Activated CD4-positive, alpha-beta T cell treated with anti-CD3 and anti-CD28 coated beads, Interleukin-2, amount 10 ng/mL, durations not matched to agents 24 days and 14 days (primary cell): ENCODE data around the gene GBA2. TPM values are rescaled to one million over a fixed set of nuclear protein-coding genes. Genes with fewer than 3 reads are reported as not detected.

Experiments
- DNase-seq: peaks from one replicate; pipeline ENCODE4 v3.0.0; 2022
- H3K27ac Mint-ChIP-seq: one replicate; pipeline ENCODE4 v1.8.0; 2022; ENCODE audit warnings: mild to moderate bottlenecking, mixed read lengths
- H3K27me3 Mint-ChIP-seq: one replicate; pipeline ENCODE4 v1.8.0; 2022; ENCODE audit warnings: mixed read lengths
- H3K36me3 Mint-ChIP-seq: one replicate; pipeline ENCODE4 v1.8.0; 2022; ENCODE audit warnings: low read depth, mild to moderate bottlenecking, mixed read lengths
- H3K4me1 Mint-ChIP-seq: one replicate; pipeline ENCODE4 v1.8.0; 2021; ENCODE audit warnings: mixed read lengths
- H3K4me3 Mint-ChIP-seq: one replicate; pipeline ENCODE4 v1.8.0; 2022; ENCODE audit warnings: mild to moderate bottlenecking, moderate library complexity, mixed read lengths
- H3K9me3 Mint-ChIP-seq: one replicate; pipeline ENCODE4 v1.8.0; 2021; ENCODE audit warnings: mixed read lengths
- intact Hi-C: fragments of 100-400 bp; cut with micrococcal nuclease; formaldehyde crosslinking; loops from one replicate; pipeline ENCODE4 v1.15.1; 2023
- total RNA-seq: library from RNA; stranded (reverse); gene quantifications from 2 replicates; pipeline ENCODE4 v1.2.3, GENCODE V29; 2022

The GBA2 gene
- total RNA-seq: 46.7 and 50.1 TPM in 2 replicates

GRCh38 chr9:35748858-35749514 lies at the start of gene GBA2, which contains the start of gene RGP1:
Gene GBA2 (minus strand): TSS chr9:35749228. CDS start chr9:35748704, 524 bp downstream.
Gene RGP1 (plus strand): TSS chr9:35749287. CDS start chr9:35749756, 469 bp downstream.
- Mint-ChIP-seq H3K4me1 (peaks cover 47% of the 10 kb centered on the region), H3K27me3 (no peaks in the 10 kb centered on the region), H3K27ac (peak within 1 kb of the TSS; percentile 87), H3K9me3 (no peaks in the 10 kb centered on the region), H3K4me3 (peak within 1 kb of the TSS; percentile 94), H3K36me3 (peaks cover 44% of the 10 kb centered on the region)
- DNase-seq: peak; percentile 93
- intact Hi-C loops: loop anchor here (1.0 to 5.0 kb wide), 2 partner anchors 17 to 147 kb away; partner anchors contain the start of genes CREB3 and TLN1

- Mint-ChIP-seq H3K4me3 (no peak overlapping the region), H3K27ac (peak overlapping the region; percentile 1), H3K36me3 (peaks cover 27% of the 10 kb centered on the region), H3K4me1 (peaks cover 31% of the 10 kb centered on the region), H3K27me3 (no peaks in the 10 kb centered on the region), H3K9me3 (no peaks in the 10 kb centered on the region)
- intact Hi-C loops: loop anchor here (2.0 to 5.0 kb wide), 2 partner anchors 15 to 40 kb away; partner anchors contain the start of gene SPAG8
- DNase-seq: no peak
These were observed 48.5 kb upstream of the GBA2 start for GRCh38 chr9:35797311-35798109.

GRCh38 chr9:35795695-35796094 lies 46.7 kb upstream of the GBA2 start:
- no peaks in the 10 kb centered on the region for H3K27me3 Mint-ChIP-seq
- H3K36me3 Mint-ChIP-seq: peaks cover 12% of the 10 kb centered on the region
- H3K27ac Mint-ChIP-seq: peak overlapping the region; percentile 16
- no peaks in the 10 kb centered on the region for H3K9me3 Mint-ChIP-seq
- H3K4me3 Mint-ChIP-seq: no peak overlapping the region
- no peak for DNase-seq
- peaks cover 31% of the 10 kb centered on the region for H3K4me1 Mint-ChIP-seq
- intact Hi-C loops: loop anchor here (5.0 kb wide), 1 partner anchor 38 kb away; no protein-coding TSS in a partner anchor

- intact Hi-C loops: no loop called here
These were observed 44.4 kb upstream of the GBA2 start for GRCh38 chr9:35793461-35793860.

GRCh38 chr9:35792826-35793225 lies 43.8 kb upstream of the GBA2 start:
- peaks cover 4% of the 10 kb centered on the region for H3K36me3 Mint-ChIP-seq

More at GRCh38 chr9:35793461-35793860, 44.4 kb upstream of the GBA2 start:
- Mint-ChIP-seq H3K27ac (no peak overlapping the region), H3K4me3 (no peak overlapping the region), H3K9me3 (no peaks in the 10 kb centered on the region), H3K36me3 (peaks cover 4% of the 10 kb centered on the region), H3K4me1 (peaks cover 27% of the 10 kb centered on the region), H3K27me3 (no peaks in the 10 kb centered on the region)
- DNase-seq: no peak

GRCh38 chr9:35792024-35792813 lies 43.2 kb upstream of the GBA2 start:
- intact Hi-C loops: no loop called here
- peaks cover 21% of the 10 kb centered on the region for H3K4me1 Mint-ChIP-seq
- H3K36me3 Mint-ChIP-seq: peaks cover 10% of the 10 kb centered on the region
- no peak overlapping the region for H3K4me3 Mint-ChIP-seq
- no peak for DNase-seq
- no peak overlapping the region for H3K27ac Mint-ChIP-seq
- H3K9me3 Mint-ChIP-seq: no peaks in the 10 kb centered on the region
- no peaks in the 10 kb centered on the region for H3K27me3 Mint-ChIP-seq

More at GRCh38 chr9:35792826-35793225, 43.8 kb upstream of the GBA2 start:
- Mint-ChIP-seq H3K27ac (no peak overlapping the region), H3K9me3 (no peaks in the 10 kb centered on the region), H3K27me3 (no peaks in the 10 kb centered on the region), H3K4me1 (peaks cover 25% of the 10 kb centered on the region), H3K4me3 (no peak overlapping the region)
- intact Hi-C loops: no loop called here
- no peak for DNase-seq

GRCh38 chr9:35791297-35791921 lies 42.4 kb upstream of the GBA2 start, which contains the start of gene NPR2:
Gene NPR2 (plus strand): TSS chr9:35791591. CDS start chr9:35792409, 818 bp downstream.
- H3K36me3 Mint-ChIP-seq: peaks cover 12% of the 10 kb centered on the region

GRCh38 chr9:35790385-35791296 lies 41.6 kb upstream of the GBA2 start:
- peaks cover 17% of the 10 kb centered on the region for H3K4me1 Mint-ChIP-seq
- H3K4me3 Mint-ChIP-seq: no peak overlapping the region

More at GRCh38 chr9:35791297-35791921, 42.4 kb upstream of the GBA2 start, which contains the start of gene NPR2:
- Mint-ChIP-seq H3K9me3 (no peaks in the 10 kb centered on the region), H3K27ac (no peak within 1 kb of the TSS), H3K4me3 (no peak within 1 kb of the TSS), H3K27me3 (no peaks in the 10 kb centered on the region), H3K4me1 (peaks cover 17% of the 10 kb centered on the region)
- intact Hi-C loops: loop anchor here (2.0 kb wide), 2 partner anchors 23 to 35 kb away; partner anchors contain the start of gene HINT2
- no peak for DNase-seq

GRCh38 chr9:35790025-35790384 lies 41.0 kb upstream of the GBA2 start:
- H3K9me3 Mint-ChIP-seq: no peaks in the 10 kb centered on the region
- peaks cover 19% of the 10 kb centered on the region for H3K36me3 Mint-ChIP-seq
- H3K4me3 Mint-ChIP-seq: no peak overlapping the region
- H3K4me1 Mint-ChIP-seq: peaks cover 14% of the 10 kb centered on the region
- intact Hi-C loops: loop anchor here (1.0 to 2.0 kb wide), 3 partner anchors 25 to 92 kb away; partner anchors contain the start of gene HINT2
- no peaks in the 10 kb centered on the region for H3K27me3 Mint-ChIP-seq
- no peak overlapping the region for H3K27ac Mint-ChIP-seq
- DNase-seq: no peak

More at GRCh38 chr9:35790385-35791296, 41.6 kb upstream of the GBA2 start:
- intact Hi-C loops: loop anchor here (1.0 to 2.0 kb wide), 3 partner anchors 24 to 92 kb away; partner anchors contain the start of gene HINT2
- H3K27me3 Mint-ChIP-seq: no peaks in the 10 kb centered on the region
- DNase-seq: peak; percentile 87
- H3K9me3 Mint-ChIP-seq: no peaks in the 10 kb centered on the region
- H3K36me3 Mint-ChIP-seq: peaks cover 18% of the 10 kb centered on the region
- H3K27ac Mint-ChIP-seq: no peak overlapping the region

GRCh38 chr9:35789541-35789940 lies 40.5 kb upstream of the GBA2 start:
- intact Hi-C loops: no loop called here
- H3K36me3 Mint-ChIP-seq: peaks cover 19% of the 10 kb centered on the region
- peaks cover 13% of the 10 kb centered on the region for H3K4me1 Mint-ChIP-seq
- H3K9me3 Mint-ChIP-seq: no peaks in the 10 kb centered on the region
- no peak for DNase-seq
- no peak overlapping the region for H3K27ac Mint-ChIP-seq
- H3K27me3 Mint-ChIP-seq: no peaks in the 10 kb centered on the region
- H3K4me3 Mint-ChIP-seq: no peak overlapping the region

- H3K36me3 Mint-ChIP-seq: peaks cover 37% of the 10 kb centered on the region
- H3K27me3 Mint-ChIP-seq: no peaks in the 10 kb centered on the region
- no peak for DNase-seq
- H3K4me3 Mint-ChIP-seq: no peak overlapping the region
- H3K27ac Mint-ChIP-seq: no peak overlapping the region
- no peaks in the 10 kb centered on the region for H3K4me1 Mint-ChIP-seq
- intact Hi-C loops: no loop called here
- no peaks in the 10 kb centered on the region for H3K9me3 Mint-ChIP-seq
These were observed 34.4 kb upstream of the GBA2 start for GRCh38 chr9:35783418-35783817.

- DNase-seq: no peak
- intact Hi-C loops: no loop called here
- Mint-ChIP-seq H3K4me1 (peaks cover 2% of the 10 kb centered on the region), H3K27ac (no peak overlapping the region), H3K9me3 (no peaks in the 10 kb centered on the region), H3K36me3 (peaks cover 26% of the 10 kb centered on the region), H3K27me3 (no peaks in the 10 kb centered on the region), H3K4me3 (no peak overlapping the region)
These were observed 32.0 kb upstream of the GBA2 start for GRCh38 chr9:35781066-35781465.
